ENCODE measurements around the gene SNRK. TPM values are rescaled to one million over a fixed set of nuclear protein-coding genes. Genes with fewer than 3 reads are reported as not detected.

SNRK gene
- 10 to 100 TPM; 75.2 to 78.7 TPM for total RNA-seq

DNA sequence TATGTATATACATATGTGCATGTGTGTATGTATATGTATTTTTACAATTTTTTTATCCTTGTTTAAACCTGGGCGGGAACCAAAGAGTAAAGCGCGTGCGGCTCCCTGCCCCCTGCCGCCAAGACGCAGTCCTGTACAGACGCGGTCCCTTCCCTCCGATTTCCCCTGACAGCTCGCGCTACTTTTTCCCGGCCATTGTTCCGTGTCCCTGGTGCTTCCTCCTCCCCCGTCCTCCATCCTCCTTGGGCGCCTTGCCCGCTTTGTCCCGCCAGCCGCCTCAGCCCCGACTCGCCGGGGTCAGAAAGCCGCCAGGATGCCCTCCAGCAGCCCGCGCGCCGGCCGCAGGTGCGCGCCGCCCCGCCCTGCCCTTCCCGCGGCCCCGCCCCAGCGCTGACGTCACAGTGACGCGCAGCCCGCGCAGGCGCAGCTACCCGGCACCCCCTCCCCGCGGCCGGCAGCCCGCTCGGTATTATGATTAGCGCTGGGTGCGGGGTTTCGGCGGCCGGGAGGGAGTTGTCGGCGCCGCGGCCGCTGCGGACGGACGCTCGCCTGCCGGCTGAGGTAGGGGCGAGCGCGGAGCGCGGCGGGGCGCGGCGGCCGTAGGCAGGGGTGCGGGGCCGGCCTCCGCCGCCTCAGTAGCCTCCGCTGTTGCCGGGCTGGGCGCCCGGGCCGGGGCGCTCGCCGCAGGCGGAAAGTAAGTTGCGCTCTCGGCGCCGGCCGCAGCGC, at the start of gene SNRK:
TSS of gene SNRK (plus strand) at position 426 of the 726 bp plus-strand sequence. CDS start 16,664 bp downstream, outside the sequence.

Other genes with a start within 250 kb of the SNRK start
- 1 to 10 TPM; 6.6 to 6.7 TPM for gene POMGNT2, start 180.5 kb upstream of the SNRK start, total RNA-seq

Measured in activated naive CD4-positive, alpha-beta T cell treated with anti-CD3 and anti-CD28 coated beads, Interleukin-2, amount 10 ng/mL, durations not matched to agents 5 hours and 36 hours (primary cell).